GM19240 (cell line): ENCODE data around the gene MACROD2.

Source experiments
- DNase-seq: peaks from one replicate; pipeline ENCODE4 v3.0.0; 2011; ENCODE audit warnings: low spot score; ENCODE audit not compliant: insufficient read length

Gene MACROD2

GRCh38 chr20:14404515-14404914 lies 409.2 kb downstream of the MACROD2 start:
- DNase-seq, result no peak

DNA sequence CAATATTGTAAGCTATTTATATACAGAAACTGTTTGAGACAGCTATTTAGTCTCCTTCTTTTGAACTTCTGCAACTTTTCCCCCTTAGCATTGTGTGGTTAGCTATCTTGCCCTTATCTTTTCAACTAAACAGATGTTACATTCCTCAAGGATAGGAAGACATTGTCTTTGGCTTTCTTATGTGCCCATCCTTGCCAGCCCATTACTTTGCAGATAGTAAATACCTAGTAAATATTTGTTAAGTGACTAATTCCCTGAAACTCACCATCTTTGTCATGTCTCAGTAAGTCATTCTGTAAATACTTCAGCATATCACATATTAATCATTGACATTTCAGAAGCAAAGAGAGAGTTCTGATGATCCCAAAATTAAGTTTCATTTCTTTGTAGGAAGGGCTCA lies 411.2 kb downstream of the MACROD2 start:
- no peak for DNase-seq

GRCh38 chr20:14407336-14407735 lies 412.0 kb downstream of the MACROD2 start:
- no peak for DNase-seq

GRCh38 chr20:14410869-14411555 lies 415.7 kb downstream of the MACROD2 start:
- DNase-seq, result no peak

GRCh38 chr20:14412065-14412681 lies 416.9 kb downstream of the MACROD2 start:
- no peak for DNase-seq

DNA sequence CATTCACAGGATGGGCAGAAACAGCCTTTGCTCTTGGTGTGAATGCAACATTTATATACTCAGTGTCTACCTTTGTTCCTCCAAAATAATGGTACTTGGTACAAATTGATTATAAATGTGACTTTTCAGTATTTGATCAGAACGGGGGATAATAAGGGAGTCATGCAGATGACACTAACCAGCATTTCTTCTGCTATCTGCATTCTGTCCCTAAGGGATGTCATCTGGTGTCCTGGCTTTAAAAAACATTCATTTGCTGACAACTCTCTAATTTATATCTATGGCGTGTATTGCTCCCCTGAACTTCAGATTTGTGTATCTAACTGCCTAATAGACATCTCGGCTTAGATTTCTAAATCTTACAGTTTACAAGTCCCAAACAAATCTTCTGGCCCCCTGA lies 418.5 kb downstream of the MACROD2 start:
- DNase-seq, result no peak

DNA sequence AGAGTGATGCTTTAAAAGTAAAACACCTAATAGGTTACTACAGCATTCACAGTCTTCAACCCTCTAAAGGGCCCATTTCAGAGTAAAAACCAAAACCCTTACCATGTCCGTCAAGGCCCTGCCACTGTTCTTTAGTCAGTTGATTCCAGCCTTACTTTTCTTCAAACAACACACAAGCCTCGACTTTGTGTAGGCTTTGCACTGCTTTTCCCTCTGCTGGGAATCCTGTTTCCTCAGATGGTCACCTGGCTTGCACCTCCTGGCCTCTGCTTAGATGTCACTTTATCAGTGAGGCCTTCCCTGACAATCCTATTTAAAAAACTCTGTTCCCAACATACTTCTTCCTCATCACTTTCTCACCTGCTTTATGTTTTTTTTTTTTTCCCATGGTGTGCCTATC lies 419.2 kb downstream of the MACROD2 start:
- no peak for DNase-seq

- no peak for DNase-seq
Measured at GRCh38 chr20:14415467-14415866, 420.2 kb downstream of the MACROD2 start.

DNA sequence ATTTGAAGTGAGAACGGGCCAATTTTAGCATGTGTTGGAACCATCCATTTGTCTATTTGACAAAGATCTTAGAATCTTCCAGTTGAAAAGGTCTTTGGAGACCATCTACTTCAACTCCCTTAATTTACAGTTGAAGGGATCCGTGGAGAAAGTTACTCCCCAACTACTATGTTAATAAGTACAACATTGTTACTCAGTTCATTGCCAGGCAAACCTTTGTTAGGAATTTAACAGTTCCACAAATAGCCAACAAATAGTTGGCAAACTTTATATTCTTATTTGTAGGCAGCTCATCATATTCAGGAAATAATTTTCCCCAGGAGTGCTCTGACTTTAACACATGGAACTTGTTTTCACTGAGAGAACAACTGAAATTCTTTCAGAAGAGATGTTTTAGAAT lies 423.1 kb downstream of the MACROD2 start:
- no peak for DNase-seq

DNA sequence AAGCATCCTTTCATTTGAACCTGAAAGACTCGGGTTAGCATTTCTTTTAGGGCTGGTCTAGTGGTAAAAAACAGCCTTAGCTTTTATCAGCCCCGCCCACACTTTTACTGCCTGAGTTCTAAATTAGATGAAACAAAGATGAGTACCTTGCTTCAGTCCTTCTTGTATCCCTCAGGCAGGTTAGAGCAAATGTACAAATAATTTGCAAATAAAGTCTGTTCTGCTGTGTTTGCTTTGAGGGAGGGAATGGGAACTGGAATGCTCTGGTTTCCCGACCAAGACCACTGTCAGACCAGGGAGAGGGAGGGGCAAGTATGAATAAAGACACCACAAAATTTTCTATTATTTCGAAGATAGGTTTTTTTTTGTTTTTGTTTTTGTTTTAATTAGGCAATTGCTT lies 427.6 kb downstream of the MACROD2 start:
- no peak for DNase-seq

GRCh38 chr20:14431568-14431967 lies 436.3 kb downstream of the MACROD2 start:
- DNase-seq, result no peak

DNA sequence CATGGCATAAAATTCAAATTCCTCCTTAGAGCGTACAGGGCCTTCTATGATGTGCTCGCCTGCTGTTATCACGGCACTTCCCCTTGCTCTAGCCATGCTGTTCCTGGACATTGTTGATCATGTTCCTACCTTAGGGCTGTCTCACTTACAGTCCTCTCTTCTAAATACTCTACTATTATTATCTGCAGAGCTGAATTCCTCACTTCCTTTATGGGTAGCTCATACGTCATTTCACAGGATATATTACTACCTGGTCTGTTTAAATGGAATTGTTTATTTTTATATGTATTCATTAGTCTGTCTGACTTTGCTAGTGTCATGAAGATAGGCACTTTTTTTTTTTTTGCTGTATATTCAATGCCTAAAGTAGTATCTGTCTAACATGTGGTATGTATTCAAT lies 436.8 kb downstream of the MACROD2 start:
- DNase-seq, result no peak

GRCh38 chr20:14432597-14432996 lies 437.3 kb downstream of the MACROD2 start:
- DNase-seq, result no peak

DNA sequence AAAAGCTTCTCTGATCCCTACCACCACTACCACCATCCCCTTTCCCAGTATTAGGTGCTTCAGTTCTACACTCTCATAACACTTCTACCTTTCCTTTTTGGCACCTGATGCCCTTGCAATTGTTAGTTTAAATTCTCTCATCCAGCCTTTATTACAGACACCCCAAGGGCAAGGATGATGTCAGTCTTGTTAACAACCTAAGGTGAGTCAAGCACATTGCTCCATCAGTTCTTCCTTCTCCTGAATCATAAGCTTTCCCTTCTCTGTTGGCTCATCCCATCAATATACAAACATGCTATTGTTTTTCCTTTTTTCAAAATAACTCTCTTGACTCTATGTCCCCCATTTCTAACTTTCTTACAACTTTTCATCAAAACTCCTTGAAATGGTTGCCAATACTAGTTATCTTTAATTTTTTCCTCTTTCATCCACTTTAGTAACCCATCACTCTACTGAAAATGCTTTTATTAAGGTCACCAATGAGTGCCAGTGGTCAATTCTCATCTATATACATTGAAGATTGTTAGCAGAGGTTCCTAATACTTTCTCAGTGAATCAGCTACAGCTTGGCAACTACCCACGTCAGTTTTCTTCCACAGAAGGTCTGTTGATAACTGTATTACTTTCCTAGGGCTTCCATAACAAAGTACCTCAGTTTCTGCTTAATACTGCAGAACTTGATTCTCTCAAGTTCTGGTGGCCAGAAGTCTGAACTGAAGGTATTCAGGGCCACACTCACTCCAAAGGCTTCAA lies 439.2 kb downstream of the MACROD2 start:
- no peak for DNase-seq

- no peak for DNase-seq
Measured at GRCh38 chr20:14441201-14441600, 445.9 kb downstream of the MACROD2 start.

DNA sequence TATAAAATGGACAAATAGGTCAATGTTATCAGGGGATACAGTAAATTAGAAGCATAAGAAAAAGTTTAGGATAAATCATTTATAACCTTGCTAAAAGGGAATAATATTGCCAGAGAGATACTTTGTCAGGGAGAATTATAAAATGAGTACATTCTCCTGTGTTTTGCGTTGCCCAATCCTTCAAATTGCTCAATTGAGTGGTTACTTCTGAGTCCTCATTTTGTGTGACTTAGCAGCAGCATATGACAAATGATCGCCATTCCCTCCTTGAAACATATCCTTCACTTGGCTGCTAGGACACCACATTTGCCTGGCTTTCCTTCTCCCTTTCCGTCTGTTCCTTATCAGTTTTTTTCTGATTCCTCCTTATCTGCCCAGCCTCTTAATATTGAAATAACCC lies 448.8 kb downstream of the MACROD2 start:
- no peak for DNase-seq

- no peak for DNase-seq
Measured at GRCh38 chr20:14445310-14445709, 450.0 kb downstream of the MACROD2 start.

- DNase-seq, result no peak
Measured at GRCh38 chr20:14445902-14446301, 450.6 kb downstream of the MACROD2 start.

- no peak for DNase-seq
Measured at GRCh38 chr20:14446446-14446845, 451.1 kb downstream of the MACROD2 start.

DNA sequence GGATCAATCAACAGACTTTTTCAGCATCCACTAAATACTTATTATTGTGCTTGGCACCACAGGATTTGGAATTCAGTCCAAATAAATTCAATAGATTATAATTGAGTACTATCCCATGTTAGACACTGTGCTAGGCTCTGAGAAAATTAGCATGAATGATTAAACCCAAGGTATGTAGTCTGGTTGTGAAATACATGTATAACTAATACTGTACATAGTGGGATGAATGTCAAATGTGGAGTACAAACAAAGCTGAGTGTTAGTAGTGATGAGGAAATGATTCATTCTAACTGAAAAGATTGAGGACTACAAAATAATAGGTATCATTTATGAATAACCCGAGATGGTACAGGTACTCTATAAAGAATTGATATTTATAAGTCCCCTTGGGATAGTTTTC lies 454.0 kb downstream of the MACROD2 start:
- no peak for DNase-seq

DNA sequence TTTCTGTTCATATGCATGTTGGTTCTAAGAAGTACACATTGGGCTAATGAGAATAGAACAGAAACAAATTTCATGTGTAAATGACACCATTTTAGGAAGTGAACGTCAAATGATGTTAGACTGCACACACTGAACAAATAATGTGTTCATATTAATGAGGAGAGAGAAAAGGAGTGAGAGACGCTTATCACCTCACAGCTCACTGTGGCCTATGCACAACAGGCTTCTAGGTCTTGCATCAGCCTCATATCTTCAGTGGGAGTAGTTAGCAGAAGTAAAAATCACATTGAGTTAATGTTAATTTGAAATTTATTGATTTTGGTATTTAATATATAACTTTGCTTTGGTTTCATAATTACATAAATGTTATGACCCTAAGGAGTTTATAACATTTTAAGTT lies 454.9 kb downstream of the MACROD2 start:
- DNase-seq, result no peak

DNA sequence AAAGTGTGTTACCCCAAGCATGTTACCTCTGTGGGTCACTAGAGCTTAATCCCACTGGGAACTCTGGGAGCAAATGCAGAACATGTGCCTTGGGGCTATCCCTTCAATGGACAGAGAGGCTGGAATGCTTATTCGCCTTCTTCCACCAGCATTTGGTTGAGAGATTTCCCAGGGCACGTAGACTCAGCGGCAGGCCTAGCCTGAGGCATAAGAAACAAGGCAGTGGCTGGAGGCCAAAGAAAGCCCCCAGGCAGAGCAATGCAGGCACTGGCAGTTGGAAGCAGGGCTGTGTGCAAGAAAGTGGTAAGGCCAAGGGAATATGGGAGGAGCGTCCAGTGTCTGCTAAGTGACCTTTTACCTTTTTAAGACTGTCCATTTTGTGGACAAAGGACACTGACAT lies 456.1 kb downstream of the MACROD2 start:
- no peak for DNase-seq

- DNase-seq, result no peak
Measured at GRCh38 chr20:14453259-14453658, 457.9 kb downstream of the MACROD2 start.
